ENCODE measurements around the gene TGFBI. TPM values are rescaled to one million over a fixed set of nuclear protein-coding genes. Genes with fewer than 3 reads are reported as not detected.

Gene TGFBI
- total RNA-seq, 1 donor from 2014 or later = 453 TPM

- no peak for TF ChIP-seq CTCF (IDR thresholded peaks at IDR 0.05; ENCODE audit: insufficient read depth, low read length, poor library complexity, severe bottlenecking)
- no peaks in the 10 kb centered on the region for H3K27me3 ChIP-seq (ENCODE audit: control insufficient read depth, insufficient read depth, low read length)
- DNase-seq (ENCODE audit: low read depth) = no peak
- H3K36me3 ChIP-seq (ENCODE audit: control insufficient read depth, insufficient read depth, low read length) = no peaks in the 10 kb centered on the region
- H3K4me3 ChIP-seq (ENCODE audit: low read depth, low read length) = no peak overlapping the region
Measured at GRCh38 chr5:135986401-135986800, 42.4 kb upstream of the TGFBI start.

GRCh38 chr5:135986891-135987401 lies 41.8 kb upstream of the TGFBI start:
- Histone ChIP-seq H3K27me3 (ENCODE audit: control insufficient read depth, insufficient read depth, low read length) (no peaks in the 10 kb centered on the region), H3K36me3 (ENCODE audit: control insufficient read depth, insufficient read depth, low read length) (no peaks in the 10 kb centered on the region), H3K4me3 (ENCODE audit: low read depth, low read length) (no peak overlapping the region)
- TF ChIP-seq CTCF (IDR thresholded peaks at IDR 0.05; ENCODE audit: insufficient read depth, low read length, poor library complexity, severe bottlenecking) = no peak
- DNase-seq (ENCODE audit: low read depth) = no peak

GRCh38 chr5:135988546-135988945 lies 40.2 kb upstream of the TGFBI start:
- Histone ChIP-seq H3K36me3 (ENCODE audit: control insufficient read depth, insufficient read depth, low read length) (no peaks in the 10 kb centered on the region), H3K27me3 (ENCODE audit: control insufficient read depth, insufficient read depth, low read length) (no peaks in the 10 kb centered on the region)
- no peak for TF ChIP-seq CTCF (IDR thresholded peaks at IDR 0.05; ENCODE audit: insufficient read depth, low read length, poor library complexity, severe bottlenecking)

GRCh38 chr5:135989686-135990085 lies 39.1 kb upstream of the TGFBI start:
- Histone ChIP-seq H3K36me3 (ENCODE audit: control insufficient read depth, insufficient read depth, low read length) (no peaks in the 10 kb centered on the region), H3K27me3 (ENCODE audit: control insufficient read depth, insufficient read depth, low read length) (no peaks in the 10 kb centered on the region), H3K4me3 (ENCODE audit: low read depth, low read length) (no peak overlapping the region)
- no peak for TF ChIP-seq CTCF (IDR thresholded peaks at IDR 0.05; ENCODE audit: insufficient read depth, low read length, poor library complexity, severe bottlenecking)
- no peak for DNase-seq (ENCODE audit: low read depth)

More at GRCh38 chr5:135988546-135988945, 40.2 kb upstream of the TGFBI start:
- no peak for DNase-seq (ENCODE audit: low read depth)
- H3K4me3 ChIP-seq (ENCODE audit: low read depth, low read length) = no peak overlapping the region

- no peak for DNase-seq (ENCODE audit: low read depth)
- Histone ChIP-seq H3K36me3 (ENCODE audit: control insufficient read depth, insufficient read depth, low read length) (no peaks in the 10 kb centered on the region), H3K27me3 (ENCODE audit: control insufficient read depth, insufficient read depth, low read length) (no peaks in the 10 kb centered on the region), H3K4me3 (ENCODE audit: low read depth, low read length) (no peak overlapping the region)
- TF ChIP-seq CTCF (IDR thresholded peaks at IDR 0.05; ENCODE audit: insufficient read depth, low read length, poor library complexity, severe bottlenecking) = no peak
Measured at GRCh38 chr5:135990528-135991255, 38.1 kb upstream of the TGFBI start.

GRCh38 chr5:135991429-135991828 lies 37.4 kb upstream of the TGFBI start:
- Histone ChIP-seq H3K27me3 (ENCODE audit: control insufficient read depth, insufficient read depth, low read length) (no peaks in the 10 kb centered on the region), H3K36me3 (ENCODE audit: control insufficient read depth, insufficient read depth, low read length) (no peaks in the 10 kb centered on the region), H3K4me3 (ENCODE audit: low read depth, low read length) (no peak overlapping the region)
- no peak for DNase-seq (ENCODE audit: low read depth)
- TF ChIP-seq CTCF (IDR thresholded peaks at IDR 0.05; ENCODE audit: insufficient read depth, low read length, poor library complexity, severe bottlenecking) = no peak
